K562 (cell line): ENCODE measurements around the gene SRCAP. TPM values are rescaled to one million over a fixed set of nuclear protein-coding genes. Genes with fewer than 3 reads are reported as not detected.

Experiments used
- ATAC-seq: fragments of 200-7000 bp; cut with Tn5 transposase; 3 replicates; pipeline ENCODE4 v1.9.1; 2020; ENCODE audit warnings: moderate library complexity
- BruUV-seq: library from RNA; stranded (reverse); fragments of 400-500 nt; replicated peaks from 2 replicates; lab custom pipeline; 2021; lab: Mats Ljungman, UMichigan
- CTCF ChIA-PET: fragments of 300-600 bp; formaldehyde crosslinking; extraction: SDS; loops from one replicate; lab custom pipeline; 2021; ENCODE audit warnings: low intra/inter-chr PET ratio; lab: Yijun Ruan, JAX
- POLR2A ChIA-PET: fragments of 300-600, 350-650 bp; sonication (Branson Sonifier 250); formaldehyde crosslinking; extraction: SDS; loops from one replicate; lab custom pipeline; 2021; ENCODE audit warnings: antibody characterized with exemption, inconsistent platforms; lab: Yijun Ruan, JAX
- DNase-seq, 4 experiments: peaks; one replicate each; pipeline versions ENCODE4 v3.0.0 to v3.0.0-alpha.2; 2011 to 2018; ENCODE audit warnings: low spot score in 3 of 4, mixed read lengths in 3 of 4; ENCODE audit errors: extremely low read depth in 1 of 4
- FAIRE-seq: peaks from 2 replicates; lab custom pipeline; 2011; peaks lifted over from hg19 to GRCh38; lab: Jason Lieb, UNC
- H2AFZ ChIP-seq: 2 replicates; pipeline ENCODE4 v1.6.0; 2011; ENCODE audit warnings: low read depth, low read length, control low read depth, inconsistent platforms
- H3K27ac ChIP-seq: fragments of 200-600 bp; 3 replicates; pipeline ENCODE4 v1.8.0; 2011; ENCODE audit warnings: low read depth, mild to moderate bottlenecking, control low read depth, inconsistent platforms, low read length, moderate library complexity, mixed read lengths; ENCODE audit errors: extremely low read depth
- H3K27me3 ChIP-seq, 2 experiments: fragments of 300-600 bp in 1 of 2; 2 replicates in 1 of 2; 3 replicates in 1 of 2; pipeline versions ENCODE4 v1.6.0 to v1.8.0; 2011; ENCODE audit warnings: inconsistent platforms in 2 of 2, low read length in 2 of 2, mild to moderate bottlenecking in 1 of 2, mixed read lengths in 1 of 2, moderate library complexity in 1 of 2; ENCODE audit not compliant: control insufficient read depth in 2 of 2, insufficient read depth in 2 of 2
- H3K36me3 ChIP-seq: fragments of 300-600 bp; 3 replicates; pipeline ENCODE4 v1.8.0; 2011; ENCODE audit warnings: mild to moderate bottlenecking, low read length, inconsistent platforms; ENCODE audit not compliant: control insufficient read depth, insufficient read depth
- H3K4me1 ChIP-seq, 2 experiments: fragments of 200-600 bp in 1 of 2; replicated peaks in 1 of 2; 2 replicates in 1 of 2; 3 replicates in 1 of 2; pipeline versions ENCODE4 v1.5.1 to v1.8.0; 2011; ENCODE audit warnings: inconsistent platforms in 2 of 2, low read length in 2 of 2, mild to moderate bottlenecking in 1 of 2, mixed read lengths in 1 of 2, moderate library complexity in 1 of 2; ENCODE audit not compliant: control insufficient read depth in 2 of 2, insufficient read depth in 2 of 2
- H3K4me2 ChIP-seq: 2 replicates; pipeline ENCODE4 v1.6.1; 2011; ENCODE audit warnings: low read length, control low read depth, inconsistent platforms, mixed read lengths; ENCODE audit not compliant: insufficient read depth
- H3K4me3 ChIP-seq: fragments of 200-600 bp; sonication (generic), shearing (Covaris generic); 2 replicates; pipeline ENCODE4 v1.5.1; 2016; ENCODE audit warnings: control low read depth, inconsistent platforms
- H3K79me2 ChIP-seq: fragments of 200-600 bp; 3 replicates; pipeline ENCODE4 v1.8.0; 2011; ENCODE audit warnings: low read length, inconsistent platforms; ENCODE audit not compliant: control insufficient read depth, insufficient read depth
- H3K9ac ChIP-seq, 2 experiments: 2 replicates each; pipeline versions ENCODE4 v1.6.0 to v1.6.1; 2011; ENCODE audit warnings: low read depth in 2 of 2, low read length in 2 of 2, control low read depth in 1 of 2, inconsistent platforms in 1 of 2, mild to moderate bottlenecking in 1 of 2, mixed read lengths in 1 of 2; ENCODE audit not compliant: insufficient read depth in 1 of 2
- H3K9me1 ChIP-seq: one replicate; pipeline ENCODE4 v1.6.0; 2011; ENCODE audit warnings: inconsistent platforms, mild to moderate bottlenecking, low read length, moderate library complexity; ENCODE audit not compliant: control insufficient read depth, insufficient read depth
- H3K9me3 ChIP-seq: replicated peaks from 2 replicates; pipeline ENCODE4 v1.5.1; 2011; ENCODE audit warnings: low read depth, low read length, inconsistent platforms; ENCODE audit not compliant: control insufficient read depth, insufficient read depth
- H4K20me1 ChIP-seq: replicated peaks from 2 replicates; pipeline ENCODE4 v1.6.1; 2011; ENCODE audit warnings: low read length, inconsistent platforms, mixed read lengths; ENCODE audit not compliant: control insufficient read depth, insufficient read depth
- CBFA2T3 ChIP-seq: fragments of 450-650 bp; IDR thresholded peaks from 2 replicates; pipeline ENCODE4 v1.6.1; 2017
- FOSL1 ChIP-seq: fragments of 200-800 bp; sonication (Bioruptor generic); conservative IDR thresholded peaks from 2 replicates; pipeline ENCODE4 v1.6.1; 2016; ENCODE audit warnings: missing genetic modification characterization, missing compliant biosample characterization
- HDAC8 ChIP-seq: fragments of 450-650 bp; IDR thresholded peaks from 2 replicates; pipeline ENCODE4 v1.6.1; 2016; ENCODE audit warnings: mild to moderate bottlenecking, missing genetic modification characterization, moderate library complexity, missing compliant biosample characterization
- JUND ChIP-seq, 2 experiments: IDR thresholded peaks; 2 replicates in 1 of 2; 3 replicates in 1 of 2; pipeline ENCODE4 v1.6.1; 2011; ENCODE audit warnings: borderline replicate concordance in 2 of 2, low read depth in 2 of 2, low read length in 2 of 2, improper control_type of control experiment in 1 of 2, missing biosample characterization in 1 of 2, missing genetic modification characterization in 1 of 2, missing genetic modification reagents in 1 of 2
- MYBL2 ChIP-seq, 2 experiments: fragments of 450-650 bp in 1 of 2; sonication (generic) in 1 of 2; formaldehyde crosslinking in 1 of 2; IDR thresholded peaks; 2 replicates each; pipeline versions ENCODE4 v1.6.1 to v1.8.1; 2017 to 2022; ENCODE audit warnings: borderline replicate concordance in 1 of 2, inconsistent platforms in 1 of 2, low read depth in 1 of 2, mild to moderate bottlenecking in 1 of 2, missing genetic modification reagents in 1 of 2, moderate library complexity in 1 of 2
- PRDM10 ChIP-seq: fragments of 450-650 bp; IDR thresholded peaks from 2 replicates; pipeline ENCODE4 v1.6.1; 2018; ENCODE audit not compliant: partially characterized antibody
- TCF3 ChIP-seq: sonication (generic); formaldehyde crosslinking; IDR thresholded peaks from 2 replicates; pipeline ENCODE4 v1.4.0; 2020; ENCODE audit warnings: mild to moderate bottlenecking, missing genetic modification reagents
- WGBS: fragments of 100-300 bp; shearing (Covaris generic); methylation state at CpG from one replicate; pipeline ENCODE4 v1.1.6; 2016; ENCODE audit warnings: low coverage, mixed read lengths; ENCODE audit not compliant: insufficient coverage; ENCODE audit errors: missing lambda C conversion rate; 5-methylcytosine and 5-hydroxymethylcytosine counted together
- in situ Hi-C: fragments of 300-500 bp; cut with MboI; formaldehyde crosslinking; loops from 4 replicates; pipeline ENCODE4 v1.15.0; 2018; ENCODE audit warnings: inconsistent platforms, mixed read lengths
- intact Hi-C: fragments of 100-400 bp; cut with micrococcal nuclease; formaldehyde crosslinking; loops from 2 replicates; pipeline ENCODE4 v1.14.2; 2022
- polyA plus RNA-seq, 8 experiments: library from polyadenylated mRNA; depleted of rRNA in 4 of 8; stranded (reverse) in 5 of 8; unstranded in 3 of 8; fragments of >200 nt; fragmentation: Nextera tagmentation in 2 of 8; fragmentation: Illumina TruSeq in 1 of 8; extraction: Ambion mirVana in 2 of 8; extraction: Trizol in 1 of 8; gene quantifications; 2 replicates each; pipeline versions ENCODE4 v1.2.1 to v1.2.3, GENCODE V29; 2011 to 2014; ENCODE audit warnings: inconsistent platforms in 1 of 8, missing spikeins in 1 of 8
- total RNA-seq, 7 experiments: library from RNA; depleted of rRNA in 6 of 7; stranded (reverse); fragments of >200 nt in 6 of 7; fragmentation: Illumina TruSeq in 2 of 7; extraction: Trizol in 2 of 7; gene quantifications; 2 replicates each; pipeline versions ENCODE4 v1.2.1 to v1.2.3, GENCODE V29; 2011 to 2021; ENCODE audit warnings: low replicate concordance in 1 of 7
- TF ChIP-seq, protein P1 (sequence below), 2 experiments: fragments of 450-650 bp in 1 of 2; sonication (generic) in 1 of 2; formaldehyde crosslinking in 1 of 2; IDR thresholded peaks in 1 of 2; conservative IDR thresholded peaks in 1 of 2; 2 replicates each; pipeline versions ENCODE4 v1.6.1 to v1.8.1; 2016 to 2023; ENCODE audit warnings: mild to moderate bottlenecking in 2 of 2, moderate library complexity in 2 of 2, inconsistent platforms in 1 of 2, missing genetic modification reagents in 1 of 2

Gene SRCAP
- total and polyA plus RNA-seq, 9 of the 15 experiments (the other 6 are each of a cell fraction or from before 2014, with no cell fraction given) = 0.21 to 62.6 (median 5.8) TPM

GRCh38 chr16:30715750-30716445 is 16.9 kb downstream of the SRCAP start:
- ATAC-seq (no peak; the same call in none of the 3 replicates), DNase-seq (peak in 1 of 4 experiments; percentile 24), FAIRE-seq (peak; percentile 81)
- H3K79me2 ChIP-seq = peaks cover 21% of the 10 kb centered on the region
- H3K27ac ChIP-seq = no peak overlapping the region; the same call in 2 of the 3 replicates
- 0 out of 2 replicates have a peak, but pooled peaks cover 6% of the 10 kb centered on the region for H4K20me1 ChIP-seq
- H3K27me3 ChIP-seq = no peaks in the 10 kb centered on the region
- no peaks in the 10 kb centered on the region for H3K4me1 ChIP-seq
- POLR2A ChIA-PET = interaction anchor here (0.6 to 2.3 kb wide), 3 partner anchors 9 to 11 kb away, joined by 3 to 6 read pairs (median 6); no protein-coding TSS in a partner anchor
- H3K9ac ChIP-seq = no peak overlapping the region
- no peaks in the 10 kb centered on the region for H3K9me3 ChIP-seq
- peaks cover 91% of the 10 kb centered on the region for H3K36me3 ChIP-seq
- 82% methylated on average over 16 of the region's 17 CpGs for WGBS
- CTCF ChIA-PET = no interaction called here
- in situ Hi-C loops (no loop called here), intact Hi-C loops (loop anchor here (10.0 kb wide), 1 partner anchor 59 kb away; no protein-coding TSS in a partner anchor)
- peak; percentile 78 for TF ChIP-seq FOSL1 (tag)
- peak; percentile 15; the same call in 1 of the 2 replicates for TF ChIP-seq JUND (IDR thresholded peaks at IDR 0.05; ENCODE audit: borderline replicate concordance, low read depth, low read length)
- peak; percentile 27; the same call in 1 of the 3 replicates for TF ChIP-seq JUND (tag; IDR thresholded peaks at IDR 0.05; ENCODE audit: borderline replicate concordance, low read depth, low read length)
- TF ChIP-seq TCF3 (CRISPR knock-in tag) = 0 out of 2 replicates have a peak, but pooled peaks have one; percentile 24
- TF ChIP-seq PRDM10 = peak; percentile 44
- no peak for TF ChIP-seq HDAC8
- TF ChIP-seq MYBL2 (IDR thresholded peaks at IDR 0.05; ENCODE audit: low read depth) = no peak
- no peak for TF ChIP-seq MYBL2 (CRISPR knock-in tag; IDR thresholded peaks at IDR 0.05; ENCODE audit: borderline replicate concordance)
- TF ChIP-seq, protein P1, sequence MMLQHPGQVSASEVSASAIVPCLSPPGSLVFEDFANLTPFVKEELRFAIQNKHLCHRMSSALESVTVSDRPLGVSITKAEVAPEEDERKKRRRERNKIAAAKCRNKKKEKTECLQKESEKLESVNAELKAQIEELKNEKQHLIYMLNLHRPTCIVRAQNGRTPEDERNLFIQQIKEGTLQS (IDR thresholded peaks at IDR 0.05) = peak; percentile 34
- TF ChIP-seq, protein P1 (CRISPR knock-in tag; conservative IDR thresholded peaks at IDR 0.05) = no peak
- TF ChIP-seq CBFA2T3 = peak; percentile 27; the same call in 1 of the 2 replicates
- H3K9me1 ChIP-seq = no peaks in the 10 kb centered on the region
- no peak overlapping the region for H2AFZ ChIP-seq
- no peak overlapping the region for H3K4me2 ChIP-seq
- no peak overlapping the region for H3K4me3 ChIP-seq
- BruUV-seq = no TSS peak
